ENCODE results near the gene OR51E2.

The OR51E2 gene

GRCh38 chr11:4684631-4685285 lies 12.9 kb downstream of the OR51E2 start:
- H3K4me3 ChIP-seq (ENCODE audit: low read depth, low read length): no peak overlapping the region
- POLR2A ChIA-PET: no interaction called here
- DNase-seq (ENCODE audit: low read depth, low spot score): no peak
- TF ChIP-seq, protein P1, sequence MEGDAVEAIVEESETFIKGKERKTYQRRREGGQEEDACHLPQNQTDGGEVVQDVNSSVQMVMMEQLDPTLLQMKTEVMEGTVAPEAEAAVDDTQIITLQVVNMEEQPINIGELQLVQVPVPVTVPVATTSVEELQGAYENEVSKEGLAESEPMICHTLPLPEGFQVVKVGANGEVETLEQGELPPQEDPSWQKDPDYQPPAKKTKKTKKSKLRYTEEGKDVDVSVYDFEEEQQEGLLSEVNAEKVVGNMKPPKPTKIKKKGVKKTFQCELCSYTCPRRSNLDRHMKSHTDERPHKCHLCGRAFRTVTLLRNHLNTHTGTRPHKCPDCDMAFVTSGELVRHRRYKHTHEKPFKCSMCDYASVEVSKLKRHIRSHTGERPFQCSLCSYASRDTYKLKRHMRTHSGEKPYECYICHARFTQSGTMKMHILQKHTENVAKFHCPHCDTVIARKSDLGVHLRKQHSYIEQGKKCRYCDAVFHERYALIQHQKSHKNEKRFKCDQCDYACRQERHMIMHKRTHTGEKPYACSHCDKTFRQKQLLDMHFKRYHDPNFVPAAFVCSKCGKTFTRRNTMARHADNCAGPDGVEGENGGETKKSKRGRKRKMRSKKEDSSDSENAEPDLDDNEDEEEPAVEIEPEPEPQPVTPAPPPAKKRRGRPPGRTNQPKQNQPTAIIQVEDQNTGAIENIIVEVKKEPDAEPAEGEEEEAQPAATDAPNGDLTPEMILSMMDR (IDR thresholded peaks at IDR 0.05; ENCODE audit: insufficient read depth, low read length, missing control alignments): no peak
- CTCF ChIA-PET: interaction anchor here (0.7 kb wide), 1 partner anchor 390 kb away, joined by 3 read pairs; no protein-coding TSS in a partner anchor

GRCh38 chr11:4682623-4683419 lies 14.8 kb downstream of the OR51E2 start:
- CTCF ChIA-PET: interaction anchor here (0.9 to 4.0 kb wide), 3 partner anchors 12 to 46 kb away, joined by 3 to 18 read pairs (median 3); partner anchors contain the start of genes OR51D1 and OR51E2
- POLR2A ChIA-PET: no interaction called here
- no peak overlapping the region for H3K4me3 ChIP-seq (ENCODE audit: low read depth, low read length)
- DNase-seq (ENCODE audit: low read depth, low spot score): peak; percentile 21
- TF ChIP-seq, protein P1 (IDR thresholded peaks at IDR 0.05; ENCODE audit: insufficient read depth, low read length, missing control alignments): no peak

- ChIA-PET CTCF (interaction anchor here (4.0 kb wide), 1 partner anchor 43 kb away, joined by 18 read pairs; the partner anchor contains the start of gene OR51D1), POLR2A (no interaction called here)
- no peak overlapping the region for H3K4me3 ChIP-seq (ENCODE audit: low read depth, low read length)
- DNase-seq (ENCODE audit: low read depth, low spot score): no peak
- TF ChIP-seq, protein P1 (IDR thresholded peaks at IDR 0.05; ENCODE audit: insufficient read depth, low read length, missing control alignments): no peak
These were observed 17.3 kb downstream of the OR51E2 start for GRCh38 chr11:4680341-4680740.

DNA sequence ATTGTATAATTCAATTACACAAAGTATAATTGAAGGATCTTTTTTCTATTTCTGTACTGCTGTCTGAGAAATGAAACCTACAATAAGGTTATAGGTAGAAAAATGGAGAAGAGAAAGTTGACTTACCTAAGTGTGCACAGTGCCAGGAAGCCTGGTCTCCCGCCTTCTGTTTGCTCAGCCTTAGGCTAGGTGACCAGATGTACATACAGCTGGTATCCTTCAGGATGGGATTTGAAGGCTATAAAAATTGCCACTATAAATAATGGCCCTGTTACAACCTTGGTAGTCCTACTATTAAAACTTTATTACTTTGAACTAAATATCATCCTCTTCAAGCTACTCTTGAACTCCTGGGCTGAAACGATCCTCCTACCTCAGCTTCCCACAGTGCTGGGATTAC lies 19.7 kb downstream of the OR51E2 start:
- no peak for DNase-seq (ENCODE audit: low read depth, low spot score)
- TF ChIP-seq, protein P1 (IDR thresholded peaks at IDR 0.05; ENCODE audit: insufficient read depth, low read length, missing control alignments): no peak
- ChIA-PET CTCF (interaction anchor here (1.0 kb wide), 1 partner anchor 41 kb away, joined by 4 read pairs; no protein-coding TSS in a partner anchor), POLR2A (no interaction called here)
- H3K4me3 ChIP-seq (ENCODE audit: low read depth, low read length): no peak overlapping the region

GRCh38 chr11:4673781-4674180 lies 23.9 kb downstream of the OR51E2 start:
- POLR2A ChIA-PET: no interaction called here
- CTCF ChIA-PET: interaction anchor here (1.4 kb wide), 1 partner anchor 37 kb away, joined by 4 read pairs; the partner anchor contains the start of gene OR51D1
- TF ChIP-seq, protein P1 (IDR thresholded peaks at IDR 0.05; ENCODE audit: insufficient read depth, low read length, missing control alignments): no peak
- H3K4me3 ChIP-seq (ENCODE audit: low read depth, low read length): no peak overlapping the region
- no peak for DNase-seq (ENCODE audit: low read depth, low spot score)

DNA sequence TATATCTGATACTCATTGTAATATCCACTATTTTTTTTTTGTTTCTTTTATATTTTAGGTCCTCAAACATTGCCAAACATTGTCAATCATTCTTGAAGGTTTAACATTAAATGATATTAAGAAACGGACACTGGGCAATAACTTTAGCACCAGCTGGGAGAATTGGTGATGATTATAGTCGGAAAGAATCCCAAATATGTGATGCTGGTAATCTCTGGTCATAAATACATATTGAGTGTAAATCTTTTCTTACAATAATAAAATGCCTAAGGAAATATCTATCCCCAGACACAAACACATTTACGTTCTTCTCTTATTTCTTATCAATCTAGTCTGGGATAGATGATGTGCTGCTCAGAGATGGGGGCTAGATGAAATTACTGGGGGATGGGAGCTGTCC lies 25.2 kb downstream of the OR51E2 start:
- TF ChIP-seq, protein P1 (IDR thresholded peaks at IDR 0.05; ENCODE audit: insufficient read depth, low read length, missing control alignments): no peak
- no peak for DNase-seq (ENCODE audit: low read depth, low spot score)
- POLR2A ChIA-PET: no interaction called here
- CTCF ChIA-PET: interaction anchor here (2.3 kb wide), 1 partner anchor 36 kb away, joined by 7 read pairs; the partner anchor contains the start of gene OR51D1
- H3K4me3 ChIP-seq (ENCODE audit: low read depth, low read length): no peak overlapping the region
